ENCODE measurements around the gene DBH. TPM values are rescaled to one million over a fixed set of nuclear protein-coding genes. Genes with fewer than 3 reads are reported as not detected.
A peak's percentile ranks its signal among the peaks of the same experiment; 100 is the strongest.

DBH gene
- total RNA-seq, 1 donor from 2014 or later: not detected

GRCh38 chr9:133595910-133596309, 40.3 kb upstream of the DBH start:
- Histone ChIP-seq H3K4me3 (ENCODE audit: low read depth, low read length) (no peak overlapping the region), H3K36me3 (ENCODE audit: control insufficient read depth, insufficient read depth, low read length) (no peaks in the 10 kb centered on the region), H3K27me3 (ENCODE audit: control insufficient read depth, insufficient read depth, low read length) (no peaks in the 10 kb centered on the region)
- no peak for TF ChIP-seq CTCF (IDR thresholded peaks at IDR 0.05; ENCODE audit: insufficient read depth, low read length, severe bottlenecking)
- DNase-seq (ENCODE audit: low read depth) (no peak), FAIRE-seq (no peak)

- Histone ChIP-seq H3K27me3 (ENCODE audit: control insufficient read depth, insufficient read depth, low read length) (no peaks in the 10 kb centered on the region), H3K4me3 (ENCODE audit: low read depth, low read length) (no peak overlapping the region), H3K36me3 (ENCODE audit: control insufficient read depth, insufficient read depth, low read length) (no peaks in the 10 kb centered on the region)
- no peak for FAIRE-seq
- TF ChIP-seq CTCF (IDR thresholded peaks at IDR 0.05; ENCODE audit: insufficient read depth, low read length, severe bottlenecking): no peak
- DNase-seq (ENCODE audit: low read depth): no peak
Measured at GRCh38 chr9:133597316-133597957, 38.7 kb upstream of the DBH start.

GRCh38 chr9:133598978-133599377, 37.2 kb upstream of the DBH start:
- TF ChIP-seq CTCF (IDR thresholded peaks at IDR 0.05; ENCODE audit: insufficient read depth, low read length, severe bottlenecking): no peak
- Histone ChIP-seq H3K27me3 (ENCODE audit: control insufficient read depth, insufficient read depth, low read length) (peaks cover 2% of the 10 kb centered on the region), H3K4me3 (ENCODE audit: low read depth, low read length) (no peak overlapping the region), H3K36me3 (ENCODE audit: control insufficient read depth, insufficient read depth, low read length) (no peaks in the 10 kb centered on the region)
- DNase-seq (ENCODE audit: low read depth): no peak
- no peak for FAIRE-seq

GRCh38 chr9:133599470-133600173, 36.5 kb upstream of the DBH start:
- FAIRE-seq: peak; percentile 99
- no peak for DNase-seq (ENCODE audit: low read depth)
- Histone ChIP-seq H3K4me3 (ENCODE audit: low read depth, low read length) (no peak overlapping the region), H3K27me3 (ENCODE audit: control insufficient read depth, insufficient read depth, low read length) (peaks cover 2% of the 10 kb centered on the region), H3K36me3 (ENCODE audit: control insufficient read depth, insufficient read depth, low read length) (no peaks in the 10 kb centered on the region)
- TF ChIP-seq CTCF (IDR thresholded peaks at IDR 0.05; ENCODE audit: insufficient read depth, low read length, severe bottlenecking): no peak

- DNase-seq (ENCODE audit: low read depth) (no peak), FAIRE-seq (no peak)
- Histone ChIP-seq H3K4me3 (ENCODE audit: low read depth, low read length) (no peak overlapping the region), H3K27me3 (ENCODE audit: control insufficient read depth, insufficient read depth, low read length) (peaks cover 2% of the 10 kb centered on the region), H3K36me3 (ENCODE audit: control insufficient read depth, insufficient read depth, low read length) (no peaks in the 10 kb centered on the region)
- TF ChIP-seq CTCF (IDR thresholded peaks at IDR 0.05; ENCODE audit: insufficient read depth, low read length, severe bottlenecking): no peak
Measured at GRCh38 chr9:133600739-133601138, 35.4 kb upstream of the DBH start.
